Breast epithelium (tissue), 3 donors: ENCODE results near the gene RNF225.

Experiments used
- CTCF ChIP-seq, 3 donors: fragments of 450-650 bp; IDR thresholded peaks; one replicate each; pipeline ENCODE4 v1.5.1; 2016 to 2017; ENCODE audit warnings: antibody characterized with exemption in 3 of 3, mild to moderate bottlenecking in 3 of 3, moderate library complexity in 3 of 3
- POLR2A ChIP-seq: fragments of 450-650 bp; IDR thresholded peaks from one replicate; pipeline ENCODE4 v1.6.1; 2016; ENCODE audit warnings: antibody characterized with exemption, mild to moderate bottlenecking, moderate library complexity

- TF ChIP-seq CTCF (IDR thresholded peaks at IDR 0.05) (no peak), POLR2A (no peak)
These were observed 5.7 kb downstream of the RNF225 start for GRCh38 chr19:58400916-58401839.
